Stimulated activated naive CD4-positive, alpha-beta T cell (primary cell): ENCODE results near the gene DLGAP1.
A peak's percentile ranks its signal among the peaks of the same experiment; 100 is the strongest.

ENCODE experiments used
- DNase-seq, 6 experiments: peaks; one replicate each; lab custom pipeline; 2025; lab: John Stamatoyannopoulos, UW

DLGAP1 gene

DNA sequence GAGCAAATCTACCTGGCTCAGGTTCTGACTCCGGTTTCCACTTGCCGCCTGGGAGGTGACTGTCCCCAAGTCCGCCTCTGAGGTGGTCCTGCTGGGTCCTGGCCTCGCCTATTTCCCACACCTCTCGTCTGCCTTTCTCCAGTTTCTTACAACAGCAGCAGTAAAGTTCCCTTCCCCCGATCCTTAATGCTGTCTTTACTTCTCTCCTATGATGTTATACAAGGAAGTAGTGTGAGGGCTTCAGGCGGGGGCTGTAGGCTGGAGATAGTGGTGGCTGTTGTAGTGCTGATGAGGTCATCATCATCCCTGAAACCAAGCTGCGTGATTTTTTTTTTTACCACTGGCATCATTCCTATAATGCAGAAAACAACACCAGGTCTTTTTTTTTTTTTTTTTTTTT, 986.3 kb downstream of the DLGAP1 start:
- DNase-seq = no peak

GRCh38 chr18:3468066-3468705, 986.9 kb downstream of the DLGAP1 start:
- DNase-seq = no peak

DNA sequence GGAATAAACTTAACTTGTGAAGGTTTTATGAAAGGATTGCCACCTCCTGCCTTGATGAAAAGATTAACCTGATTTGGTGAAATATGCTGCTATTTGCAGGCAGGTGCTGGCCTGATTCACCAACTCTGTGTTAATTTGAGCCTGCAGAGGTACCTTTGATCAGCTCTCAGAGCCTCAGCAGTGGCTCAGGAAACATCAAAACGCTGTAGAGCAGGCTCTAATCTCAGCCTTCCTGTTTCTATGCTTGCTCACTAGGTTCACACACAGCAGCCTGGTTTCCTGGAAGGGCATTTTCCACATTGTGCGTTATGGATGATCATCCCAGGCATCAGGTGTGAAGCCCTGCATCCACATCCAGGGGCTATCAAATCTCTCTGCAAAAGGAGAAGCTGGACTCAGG, 988.2 kb downstream of the DLGAP1 start:
- peak in 3 of 6 experiments; percentile 2 to 41 (median 37) for DNase-seq

GRCh38 chr18:3466045-3466444, 989.1 kb downstream of the DLGAP1 start:
- DNase-seq = no peak

GRCh38 chr18:3463051-3463450, 992.1 kb downstream of the DLGAP1 start:
- no peak for DNase-seq

GRCh38 chr18:3461704-3462103, 993.4 kb downstream of the DLGAP1 start:
- no peak for DNase-seq

DNA sequence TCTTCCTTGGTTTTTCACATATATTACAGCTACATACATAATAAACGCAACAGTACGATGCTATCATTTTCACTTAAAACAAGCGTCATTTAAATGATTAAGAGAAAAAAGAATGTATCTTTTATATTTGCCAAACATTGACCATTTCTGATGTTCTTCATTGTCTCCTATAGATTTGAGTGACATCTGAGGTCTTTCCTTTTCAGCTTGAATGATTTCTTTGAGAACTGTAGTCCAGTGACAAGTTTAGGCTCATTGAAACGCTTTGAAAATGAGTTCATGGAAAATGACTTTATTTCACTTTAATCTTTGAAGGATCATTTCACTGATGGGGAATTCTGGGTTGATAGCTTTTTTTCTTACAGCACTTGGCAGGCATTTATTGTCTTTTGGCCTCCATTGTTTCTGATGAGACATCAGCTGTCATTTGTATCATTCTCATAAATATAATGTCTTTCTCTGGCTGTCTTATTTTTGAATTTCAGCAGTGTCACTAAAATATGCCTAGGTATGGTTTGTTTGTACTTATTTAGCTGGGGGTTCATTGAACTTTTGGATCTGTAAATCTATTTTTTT, 994.2 kb downstream of the DLGAP1 start:
- no peak for DNase-seq

DNA sequence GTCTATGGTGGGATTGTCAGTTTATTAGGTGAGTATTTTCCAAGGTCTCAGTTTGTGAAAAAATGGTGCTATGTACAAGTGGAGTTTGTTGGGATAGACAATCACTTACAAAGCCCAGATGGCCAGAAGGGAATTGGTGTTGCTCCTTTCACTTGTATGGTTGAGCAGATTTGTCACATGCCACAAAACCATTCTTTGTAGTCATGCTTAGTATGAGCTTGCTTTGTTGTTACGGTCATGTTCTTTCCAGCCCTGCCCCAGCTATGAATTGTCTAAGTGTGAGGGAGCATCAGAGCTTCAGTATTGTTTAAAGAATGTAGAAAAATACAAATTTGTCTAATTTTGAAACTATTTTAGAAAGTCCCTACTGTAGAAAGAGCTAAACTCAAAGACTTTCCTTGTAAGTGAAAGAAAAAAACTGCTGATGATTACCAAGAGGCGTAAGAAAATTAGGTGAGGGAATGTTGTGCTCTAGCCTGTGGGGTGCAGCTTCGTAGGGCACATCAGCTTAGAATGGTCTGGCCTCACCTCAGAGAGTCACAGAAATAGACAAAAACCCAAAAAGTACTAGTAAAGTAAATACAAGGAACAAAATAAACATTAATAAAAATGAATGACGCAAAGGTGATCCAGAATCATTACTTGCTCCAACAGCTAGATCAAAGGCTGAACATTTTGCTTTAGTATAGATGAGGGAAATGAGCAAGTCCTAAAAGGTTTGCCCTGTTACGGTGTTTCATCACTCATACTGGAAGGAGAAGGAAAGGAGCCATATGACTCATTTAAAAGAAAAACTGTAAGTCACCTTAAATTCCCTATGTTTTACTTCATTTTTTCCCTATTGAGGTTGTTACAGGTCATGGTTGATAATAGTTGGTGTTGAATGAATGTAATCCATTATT, 995.9 kb downstream of the DLGAP1 start:
- DNase-seq = no peak

DNA sequence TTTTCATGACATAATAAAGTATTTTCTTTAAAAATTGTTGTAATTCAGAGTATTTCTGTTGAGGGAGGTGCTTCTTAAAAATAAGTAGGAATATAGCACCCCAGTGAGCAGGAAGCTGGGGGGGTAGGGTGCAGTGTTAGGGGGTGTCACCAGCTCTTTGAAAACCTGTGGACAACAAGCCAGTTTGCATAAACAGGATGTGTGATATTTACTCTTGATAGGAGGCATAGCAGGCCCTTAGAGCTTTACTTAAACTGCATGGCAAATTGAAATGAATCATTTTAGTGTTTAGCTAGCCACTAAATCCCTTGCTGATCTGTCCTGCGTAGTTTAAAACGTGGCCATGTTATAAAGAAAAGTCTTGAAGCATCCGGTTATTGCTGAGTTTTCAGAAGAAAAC, 996.7 kb downstream of the DLGAP1 start:
- DNase-seq = no peak

- DNase-seq = no peak
These were observed 997.8 kb downstream of the DLGAP1 start for GRCh38 chr18:3457261-3457724.

GRCh38 chr18:3456686-3457069, 998.4 kb downstream of the DLGAP1 start:
- DNase-seq = no peak

GRCh38 chr18:3455907-3456685, 999.0 kb downstream of the DLGAP1 start:
- no peak for DNase-seq

DNA sequence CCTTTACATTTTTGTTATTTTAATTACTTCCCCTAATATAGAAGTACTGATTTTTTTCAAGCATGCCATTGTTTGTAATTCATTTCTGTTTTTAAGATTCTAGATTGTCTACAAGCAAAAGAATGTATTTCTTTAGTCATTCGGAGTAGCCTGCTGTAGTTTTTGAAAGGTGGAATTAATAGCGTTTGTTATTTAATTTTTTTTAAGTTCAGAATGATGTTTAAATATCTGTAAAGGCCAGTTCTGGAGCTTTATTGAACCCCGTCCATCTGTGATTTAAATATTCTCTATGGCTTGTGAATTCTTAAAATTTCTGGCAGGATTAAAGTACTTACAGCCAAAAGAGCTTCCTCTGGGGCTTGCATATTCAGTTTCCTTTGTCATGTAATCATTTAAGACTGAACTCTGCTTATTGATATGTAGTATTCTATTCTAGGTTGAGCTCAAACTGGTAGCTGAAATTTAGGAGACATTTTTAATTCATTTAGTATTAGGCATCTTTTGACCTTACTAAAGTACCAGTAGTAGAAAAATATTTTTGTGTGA, 999.9 kb downstream of the DLGAP1 start:
- no peak for DNase-seq

DNA sequence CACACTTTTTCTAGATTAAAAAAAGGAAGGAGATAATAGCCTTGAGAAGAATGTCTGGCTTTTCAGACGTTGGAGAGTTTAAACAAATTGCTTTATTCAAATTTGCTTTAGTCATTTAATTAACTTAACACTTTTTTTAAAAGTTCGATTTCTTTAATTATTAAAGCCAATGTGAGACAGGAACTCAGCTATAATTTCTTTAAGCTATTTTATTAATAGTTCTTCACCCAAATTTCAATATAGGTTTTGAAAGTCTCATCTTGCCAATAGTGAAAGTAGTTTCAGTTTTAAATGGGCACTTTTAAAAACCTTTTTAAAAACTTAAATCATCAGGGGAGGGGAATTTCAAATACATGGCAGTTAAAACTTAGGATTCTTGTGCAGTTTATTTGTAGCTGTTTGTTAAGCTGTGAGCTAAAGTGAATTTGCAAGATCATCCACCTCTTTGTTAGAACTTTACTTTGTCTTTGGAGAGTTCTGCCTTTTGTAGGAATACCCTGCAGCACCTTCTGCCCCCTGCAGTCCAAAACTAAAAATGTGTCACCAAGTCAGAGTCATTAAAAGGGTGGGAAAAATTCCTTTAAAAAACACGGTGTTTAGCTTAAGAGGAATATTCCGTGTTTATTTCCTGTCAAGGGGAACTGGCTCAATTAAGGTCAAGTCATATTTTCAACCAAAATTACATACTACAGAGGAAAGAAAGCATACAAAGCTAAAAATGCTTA, 1000.6 kb downstream of the DLGAP1 start:
- DNase-seq = peak in 5 of 6 experiments; percentile 19 to 61 (median 50)

- DNase-seq = peak in 4 of 6 experiments; percentile 9 to 30 (median 20)
These were observed 1001.4 kb downstream of the DLGAP1 start for GRCh38 chr18:3453540-3454364.

- DNase-seq = peak in 1 of 6 experiments; percentile 60
These were observed 1002.2 kb downstream of the DLGAP1 start for GRCh38 chr18:3452750-3453539.

DNA sequence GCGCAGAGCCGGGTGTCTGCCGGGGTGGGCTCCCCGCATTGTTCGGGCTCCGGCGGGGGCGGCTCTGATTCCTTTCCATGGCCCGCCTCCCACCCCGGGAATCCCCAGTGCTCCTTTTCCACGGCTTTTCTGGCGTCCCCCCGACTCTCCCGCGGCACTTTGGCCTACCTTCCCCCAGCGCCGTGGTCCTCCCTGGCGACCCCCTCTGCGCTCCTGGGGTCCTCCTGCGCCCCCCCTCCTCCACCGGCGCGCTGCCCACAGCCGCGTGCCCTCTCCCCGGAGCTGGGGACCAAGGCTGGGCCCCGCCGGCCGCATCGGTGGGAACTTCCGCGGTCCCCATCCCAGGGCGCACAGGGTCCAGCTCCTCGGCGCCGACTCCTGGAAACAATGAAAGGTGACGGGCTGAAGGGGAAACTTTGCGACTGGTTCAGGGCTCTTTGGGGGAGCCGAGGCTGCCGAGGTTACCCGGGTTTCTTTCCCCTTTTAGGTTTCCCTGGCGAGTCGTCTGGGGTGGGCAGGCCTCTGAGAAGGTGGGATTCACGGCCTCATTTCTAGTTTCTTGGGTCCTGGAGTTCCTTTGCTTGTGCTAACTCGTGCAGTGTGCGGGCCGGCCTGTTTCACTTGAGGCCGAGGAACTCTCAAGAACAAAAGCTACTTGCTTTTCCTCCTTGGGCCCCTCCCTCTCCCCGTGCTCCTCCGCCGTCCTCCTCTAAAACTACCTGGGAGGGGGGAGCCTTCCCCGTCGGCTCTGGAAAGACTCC, 1002.9 kb downstream of the DLGAP1 start:
- DNase-seq = peak; percentile 2 to 60 (median 26)

- DNase-seq = peak; percentile 73 to 85 (median 80)
These were observed 1003.7 kb downstream of the DLGAP1 start for GRCh38 chr18:3451183-3451988.
